ENCODE measurements around the gene LHX5. TPM values are rescaled to one million over a fixed set of nuclear protein-coding genes. Genes with fewer than 3 reads are reported as not detected.

The LHX5 gene
- total and polyA plus RNA-seq, 9 donors = not detected

DNA sequence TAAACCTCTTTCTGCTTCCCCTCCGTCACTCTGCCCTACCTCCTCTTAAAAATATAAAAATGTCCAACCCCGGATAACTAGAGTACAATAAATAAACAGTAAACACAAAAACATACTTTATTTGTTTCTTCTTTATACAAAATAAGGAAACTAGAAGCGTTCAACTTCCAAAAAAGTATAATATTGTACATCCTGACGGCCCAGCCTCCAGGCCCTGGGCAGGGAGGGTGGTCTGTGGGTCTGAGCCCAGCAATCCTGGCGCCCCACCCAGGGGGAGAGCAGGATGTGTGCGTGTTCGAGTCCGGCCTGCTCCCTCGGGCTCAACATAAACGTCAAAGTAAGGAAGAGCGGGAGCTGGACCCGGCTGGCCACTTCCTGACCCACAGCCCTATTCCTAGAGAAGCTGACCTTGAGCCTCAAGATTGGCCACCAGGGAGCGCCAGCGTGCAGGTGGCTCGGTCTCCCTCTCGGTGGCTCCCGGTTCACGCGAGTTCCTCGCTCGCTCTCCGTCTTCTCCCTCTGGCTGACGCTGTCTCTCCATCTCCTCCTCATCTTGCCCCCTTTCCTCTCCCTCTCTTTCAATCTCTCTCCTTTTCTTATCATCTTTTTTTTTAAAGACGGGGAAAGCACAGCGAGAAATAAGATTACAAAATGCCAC lies 9.4 kb downstream of the LHX5 start:
- no peak for TF ChIP-seq EP300 (IDR thresholded peaks at IDR 0.05)
- TF ChIP-seq, protein P1, sequence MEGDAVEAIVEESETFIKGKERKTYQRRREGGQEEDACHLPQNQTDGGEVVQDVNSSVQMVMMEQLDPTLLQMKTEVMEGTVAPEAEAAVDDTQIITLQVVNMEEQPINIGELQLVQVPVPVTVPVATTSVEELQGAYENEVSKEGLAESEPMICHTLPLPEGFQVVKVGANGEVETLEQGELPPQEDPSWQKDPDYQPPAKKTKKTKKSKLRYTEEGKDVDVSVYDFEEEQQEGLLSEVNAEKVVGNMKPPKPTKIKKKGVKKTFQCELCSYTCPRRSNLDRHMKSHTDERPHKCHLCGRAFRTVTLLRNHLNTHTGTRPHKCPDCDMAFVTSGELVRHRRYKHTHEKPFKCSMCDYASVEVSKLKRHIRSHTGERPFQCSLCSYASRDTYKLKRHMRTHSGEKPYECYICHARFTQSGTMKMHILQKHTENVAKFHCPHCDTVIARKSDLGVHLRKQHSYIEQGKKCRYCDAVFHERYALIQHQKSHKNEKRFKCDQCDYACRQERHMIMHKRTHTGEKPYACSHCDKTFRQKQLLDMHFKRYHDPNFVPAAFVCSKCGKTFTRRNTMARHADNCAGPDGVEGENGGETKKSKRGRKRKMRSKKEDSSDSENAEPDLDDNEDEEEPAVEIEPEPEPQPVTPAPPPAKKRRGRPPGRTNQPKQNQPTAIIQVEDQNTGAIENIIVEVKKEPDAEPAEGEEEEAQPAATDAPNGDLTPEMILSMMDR (IDR thresholded peaks at IDR 0.05) = peak in 1 of 3 donors; percentile 53
- Histone ChIP-seq H3K4me3 (no peak overlapping the region), H3K9me3 (no peaks in the 10 kb centered on the region), H3K4me1 (ENCODE audit: insufficient read depth) (peaks cover 13% of the 10 kb centered on the region), H3K27me3 (peaks cover 5% of the 10 kb centered on the region), H3K36me3 (no peaks in the 10 kb centered on the region), H3K27ac (no peak overlapping the region)
- WGBS, 3 donors = 8 to 11% (median 8%) methylated on average over 25 of the region's 25 CpGs
- intact Hi-C loops (cut with DNase I) = loop anchor here in 2 of 4 donors (10.0 kb wide), 1 partner anchor 453 kb away; no protein-coding TSS in a partner anchor
- DNase-seq = peak; percentile 59 to 85 (median 71)

DNA sequence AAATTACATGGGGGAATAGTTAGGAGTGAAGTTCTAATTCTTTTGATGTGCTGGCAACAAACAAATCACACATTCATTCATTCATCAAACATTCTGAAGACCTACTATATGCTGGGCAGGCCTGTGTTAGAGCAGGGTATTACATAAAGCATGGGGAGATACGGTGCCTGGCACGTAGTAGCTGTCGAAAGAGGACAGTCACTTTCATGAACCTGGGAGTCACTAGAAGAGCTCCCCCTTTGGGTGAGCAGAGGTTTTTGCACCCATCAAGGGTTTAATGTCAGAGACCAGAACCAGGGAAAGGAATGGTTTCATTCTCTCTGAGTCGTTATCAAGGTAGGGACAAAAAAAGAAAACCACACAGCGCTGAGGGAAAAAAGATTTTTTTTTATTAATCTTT lies 10.0 kb downstream of the LHX5 start:
- Histone ChIP-seq H3K4me3 (no peak overlapping the region), H3K9me3 (no peaks in the 10 kb centered on the region), H3K4me1 (ENCODE audit: insufficient read depth) (peaks cover 13% of the 10 kb centered on the region), H3K36me3 (no peaks in the 10 kb centered on the region), H3K27ac (no peak overlapping the region), H3K27me3 (peaks cover 5% of the 10 kb centered on the region)
- TF ChIP-seq EP300 (IDR thresholded peaks at IDR 0.05) (no peak), POLR2A (IDR thresholded peaks at IDR 0.05) (no peak)
- 32 to 41% (median 39%) methylated on average over 5 of the region's 5 CpGs for WGBS, 3 donors
- intact Hi-C loops (cut with DNase I) = loop anchor here in 2 of 4 donors (10.0 kb wide), 1 partner anchor 453 kb away; no protein-coding TSS in a partner anchor
- DNase-seq = no peak

DNA sequence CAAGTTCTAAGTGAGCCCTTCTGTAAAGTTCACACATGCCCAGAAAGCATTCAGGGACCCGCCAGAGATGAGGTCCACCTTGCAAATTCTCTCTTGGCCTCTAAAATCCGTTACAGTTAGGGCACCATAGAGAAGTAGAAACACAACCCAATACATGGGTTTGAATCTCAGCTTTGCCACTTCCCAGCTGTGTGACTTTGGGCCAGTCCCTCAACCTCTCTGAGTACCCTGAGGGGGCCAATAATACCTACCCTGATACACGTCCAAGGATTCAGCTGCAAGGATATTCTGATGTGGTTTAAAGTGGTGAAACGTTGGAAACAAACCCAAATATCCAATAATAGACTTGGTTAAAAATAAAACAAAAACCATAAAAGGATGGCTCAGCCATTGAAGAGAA lies 11.7 kb downstream of the LHX5 start:
- intact Hi-C loops (cut with DNase I) = loop anchor here in 2 of 4 donors (10.0 kb wide), 1 partner anchor 455 kb away; no protein-coding TSS in a partner anchor
- no peak overlapping the region for H3K27ac ChIP-seq
- no peak for DNase-seq
- peaks cover 5% of the 10 kb centered on the region for H3K27me3 ChIP-seq
- peaks cover 11% of the 10 kb centered on the region for H3K4me1 ChIP-seq (ENCODE audit: insufficient read depth)
- TF ChIP-seq EP300 (IDR thresholded peaks at IDR 0.05) (no peak), POLR2A (IDR thresholded peaks at IDR 0.05) (no peak)
- TF ChIP-seq, protein P1 (IDR thresholded peaks at IDR 0.05) = no peak
- H3K36me3 ChIP-seq = no peaks in the 10 kb centered on the region
- H3K9me3 ChIP-seq = no peaks in the 10 kb centered on the region
- H3K4me3 ChIP-seq = no peak overlapping the region
- 24 to 32% (median 24%) methylated on average over 4 of the region's 4 CpGs for WGBS, 3 donors

DNA sequence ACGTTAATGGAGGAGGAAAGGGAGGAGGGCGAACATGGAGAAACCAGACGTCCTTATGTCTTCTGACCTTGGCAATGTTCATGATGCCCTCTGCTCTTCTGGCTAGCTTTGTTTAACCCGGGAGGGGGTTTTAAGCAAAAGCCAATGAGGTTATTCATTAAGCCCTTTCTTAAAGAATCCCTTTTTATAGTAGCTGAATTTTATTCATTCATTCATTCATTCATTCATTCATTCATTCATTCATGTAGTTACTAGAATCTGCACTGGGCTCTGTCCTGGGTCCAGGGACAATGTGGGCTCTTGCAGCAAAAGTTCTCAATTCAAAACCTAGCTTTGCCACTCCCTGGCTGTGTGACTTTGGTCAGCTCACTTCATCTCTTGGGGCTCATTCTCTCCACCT lies 14.0 kb downstream of the LHX5 start:
- intact Hi-C loops (cut with DNase I) = no loop called here
- DNase-seq = no peak

DNA sequence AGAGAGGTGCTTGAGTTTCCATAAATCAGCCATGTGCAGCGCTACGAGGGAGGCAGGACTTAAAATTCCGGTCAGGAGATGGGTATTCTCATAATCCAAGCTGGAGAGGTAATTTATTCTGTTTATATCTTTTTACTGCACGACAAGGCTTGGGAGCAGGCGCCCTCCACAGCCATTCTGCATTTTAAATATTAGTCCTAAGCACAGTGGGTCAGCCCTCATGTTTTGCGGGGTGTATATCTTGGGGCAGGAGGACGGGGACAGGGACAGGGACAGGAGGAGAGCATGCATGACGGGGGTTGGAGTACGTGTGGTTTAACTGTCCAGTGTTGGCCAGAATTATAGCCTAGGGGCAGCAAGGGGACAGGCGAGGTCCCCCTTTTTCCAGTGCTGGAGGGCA lies 14.5 kb downstream of the LHX5 start:
- Histone ChIP-seq H3K27me3 (no peaks in the 10 kb centered on the region), H3K36me3 (no peaks in the 10 kb centered on the region), H3K4me1 (ENCODE audit: insufficient read depth) (no peaks in the 10 kb centered on the region), H3K9me3 (no peaks in the 10 kb centered on the region), H3K4me3 (no peak overlapping the region), H3K27ac (no peak overlapping the region)
- no peak for TF ChIP-seq EP300 (IDR thresholded peaks at IDR 0.05)
- TF ChIP-seq, protein P1 (IDR thresholded peaks at IDR 0.05) = no peak
- TF ChIP-seq POLR2A (IDR thresholded peaks at IDR 0.05) = no peak
- WGBS, 3 donors = 20 to 23% (median 20%) methylated on average over 10 of the region's 10 CpGs
- intact Hi-C loops (cut with DNase I) = no loop called here
- DNase-seq = no peak

More for the DNA sequence above, 14.0 kb downstream of the LHX5 start:
- 17 to 26% (median 19%) methylated on average over 4 of the region's 4 CpGs for WGBS, 3 donors
- H3K4me3 ChIP-seq = no peak overlapping the region
- H3K36me3 ChIP-seq = no peaks in the 10 kb centered on the region
- H3K9me3 ChIP-seq = no peaks in the 10 kb centered on the region
- H3K27ac ChIP-seq = no peak overlapping the region
- no peak for TF ChIP-seq POLR2A (IDR thresholded peaks at IDR 0.05)
- no peaks in the 10 kb centered on the region for H3K4me1 ChIP-seq (ENCODE audit: insufficient read depth)
- H3K27me3 ChIP-seq = no peaks in the 10 kb centered on the region

All from ovary (tissue), 9 donors.